ENCODE results near the gene CCDC89.
A peak's percentile ranks its signal among the peaks of the same experiment; 100 is the strongest.

CCDC89 gene

DNA sequence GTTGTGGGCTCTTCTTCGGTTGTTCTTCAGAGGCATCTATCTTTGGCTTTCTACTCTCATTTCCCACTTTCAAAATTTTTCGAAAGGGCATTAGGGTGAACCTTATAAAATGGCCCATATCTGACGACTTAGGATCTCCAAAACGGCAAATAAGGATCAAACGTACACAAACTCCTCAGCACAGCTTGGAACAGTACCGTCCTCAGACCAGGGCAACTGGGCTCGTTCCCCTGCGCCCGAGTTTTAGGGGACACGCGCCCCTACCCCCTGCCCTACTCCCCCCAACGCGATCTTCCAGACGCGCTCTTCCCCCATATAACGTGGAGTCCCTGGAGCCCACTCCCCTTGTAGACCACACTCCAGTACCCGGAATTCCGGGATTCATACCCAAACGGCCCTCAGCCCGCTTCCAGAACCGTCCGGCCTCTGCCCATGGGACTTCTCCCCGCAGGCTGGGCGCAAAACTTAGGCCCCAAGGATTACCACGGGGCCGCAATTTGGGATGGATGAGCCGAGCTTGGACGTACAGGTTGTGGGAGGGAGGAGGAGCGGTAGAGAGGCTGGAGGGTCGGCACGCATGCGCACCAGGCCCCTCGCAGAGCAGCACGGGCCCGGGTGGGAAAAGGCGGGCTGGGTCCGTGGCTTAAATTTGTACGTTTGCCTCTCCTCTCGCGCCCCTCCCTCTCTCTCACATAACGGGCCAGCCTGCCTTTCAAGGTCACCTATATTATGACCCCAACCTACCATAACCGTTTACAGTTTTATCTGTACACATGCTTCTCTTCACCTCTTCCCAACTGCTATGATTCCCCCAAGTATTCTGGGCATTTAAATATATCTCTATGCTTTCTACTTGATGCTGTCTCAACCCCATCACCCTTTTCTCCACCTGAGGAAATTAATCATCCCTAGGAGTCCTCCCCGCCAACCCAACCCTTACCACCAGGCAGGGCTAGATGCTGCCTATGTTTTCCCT, 3.4 kb downstream of the CCDC89 start (continued):
- peak; percentile 33; the same call in 1 of the 2 replicates for TF ChIP-seq ZNF76 (tag by site-specific recombination; IDR thresholded peaks at IDR 0.05; ENCODE audit: borderline replicate concordance, low read depth)
- no peak for TF ChIP-seq ZNF121 (tag by site-specific recombination; IDR thresholded peaks at IDR 0.05)
- TF ChIP-seq ZNF600 (tag by site-specific recombination; IDR thresholded peaks at IDR 0.05): 0 out of 2 replicates have a peak, but pooled peaks have one; percentile 11
- TF ChIP-seq HOXC10 (CRISPR knock-in tag; IDR thresholded peaks at IDR 0.05): no peak
- TF ChIP-seq, protein P1, sequence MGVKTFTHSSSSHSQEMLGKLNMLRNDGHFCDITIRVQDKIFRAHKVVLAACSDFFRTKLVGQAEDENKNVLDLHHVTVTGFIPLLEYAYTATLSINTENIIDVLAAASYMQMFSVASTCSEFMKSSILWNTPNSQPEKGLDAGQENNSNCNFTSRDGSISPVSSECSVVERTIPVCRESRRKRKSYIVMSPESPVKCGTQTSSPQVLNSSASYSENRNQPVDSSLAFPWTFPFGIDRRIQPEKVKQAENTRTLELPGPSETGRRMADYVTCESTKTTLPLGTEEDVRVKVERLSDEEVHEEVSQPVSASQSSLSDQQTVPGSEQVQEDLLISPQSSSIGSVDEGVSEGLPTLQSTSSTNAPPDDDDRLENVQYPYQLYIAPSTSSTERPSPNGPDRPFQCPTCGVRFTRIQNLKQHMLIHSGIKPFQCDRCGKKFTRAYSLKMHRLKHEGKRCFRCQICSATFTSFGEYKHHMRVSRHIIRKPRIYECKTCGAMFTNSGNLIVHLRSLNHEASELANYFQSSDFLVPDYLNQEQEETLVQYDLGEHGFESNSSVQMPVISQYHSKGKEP (tag by site-specific recombination; IDR thresholded peaks at IDR 0.05): no peak
- no peak for TF ChIP-seq ZNF529 (tag by site-specific recombination; IDR thresholded peaks at IDR 0.05; ENCODE audit: insufficient replicate concordance)
- peak; percentile 66 for TF ChIP-seq SCRT2 (tag by site-specific recombination; IDR thresholded peaks at IDR 0.05)
- TF ChIP-seq YY1 (tag by site-specific recombination; IDR thresholded peaks at IDR 0.05): no peak
- no peak for TF ChIP-seq ZNF664 (tag by site-specific recombination; IDR thresholded peaks at IDR 0.05)
- no peak for TF ChIP-seq ZNF37A (tag by site-specific recombination; IDR thresholded peaks at IDR 0.05)
- no peak for TF ChIP-seq ZNF311 (tag by site-specific recombination; IDR thresholded peaks at IDR 0.05; ENCODE audit: borderline replicate concordance)
- TF ChIP-seq ZNF624 (tag by site-specific recombination; IDR thresholded peaks at IDR 0.05): no peak
- no peak for TF ChIP-seq OSR2 (tag by site-specific recombination; IDR thresholded peaks at IDR 0.05)
- peak; percentile 76 for TF ChIP-seq ZNF341 (tag by site-specific recombination; IDR thresholded peaks at IDR 0.05; ENCODE audit: low read depth)
- no peak for TF ChIP-seq ZNF654 (tag by site-specific recombination; IDR thresholded peaks at IDR 0.05; ENCODE audit: low read depth)
- TF ChIP-seq ZFP3 (tag by site-specific recombination; IDR thresholded peaks at IDR 0.05; ENCODE audit: low read depth): no peak
- TF ChIP-seq GLI2 (tag by site-specific recombination; IDR thresholded peaks at IDR 0.05; ENCODE audit: borderline replicate concordance, low read depth): no peak
- TF ChIP-seq ZNF549 (tag by site-specific recombination; IDR thresholded peaks at IDR 0.05): no peak
- TF ChIP-seq YY2 (tag by site-specific recombination; IDR thresholded peaks at IDR 0.05): no peak
- TF ChIP-seq ZIC2 (tag by site-specific recombination; IDR thresholded peaks at IDR 0.05): no peak
- no peak for TF ChIP-seq KLF9 (tag by site-specific recombination; IDR thresholded peaks at IDR 0.05; ENCODE audit: low read depth)
- no peak for TF ChIP-seq ZNF701 (tag by site-specific recombination; IDR thresholded peaks at IDR 0.05)
- no peak for TF ChIP-seq ZNF433 (tag by site-specific recombination; IDR thresholded peaks at IDR 0.05; ENCODE audit: low read depth)
- no peak for TF ChIP-seq GLI4 (tag by site-specific recombination; IDR thresholded peaks at IDR 0.05)
- TF ChIP-seq KLF10 (tag by site-specific recombination; IDR thresholded peaks at IDR 0.05): no peak
- TF ChIP-seq ZNF501 (tag by site-specific recombination; IDR thresholded peaks at IDR 0.05): no peak
- TF ChIP-seq, protein P2, sequence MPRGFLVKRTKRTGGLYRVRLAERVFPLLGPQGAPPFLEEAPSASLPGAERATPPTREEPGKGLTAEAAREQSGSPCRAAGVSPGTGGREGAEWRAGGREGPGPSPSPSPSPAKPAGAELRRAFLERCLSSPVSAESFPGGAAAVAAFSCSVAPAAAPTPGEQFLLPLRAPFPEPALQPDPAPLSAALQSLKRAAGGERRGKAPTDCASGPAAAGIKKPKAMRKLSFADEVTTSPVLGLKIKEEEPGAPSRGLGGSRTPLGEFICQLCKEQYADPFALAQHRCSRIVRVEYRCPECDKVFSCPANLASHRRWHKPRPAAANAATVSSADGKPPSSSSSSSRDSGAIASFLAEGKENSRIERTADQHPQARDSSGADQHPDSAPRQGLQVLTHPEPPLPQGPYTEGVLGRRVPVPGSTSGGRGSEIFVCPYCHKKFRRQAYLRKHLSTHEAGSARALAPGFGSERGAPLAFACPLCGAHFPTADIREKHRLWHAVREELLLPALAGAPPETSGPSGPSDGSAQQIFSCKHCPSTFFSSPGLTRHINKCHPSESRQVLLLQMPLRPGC (tag by site-specific recombination; IDR thresholded peaks at IDR 0.05): no peak
- TF ChIP-seq KLF16 (tag by site-specific recombination; IDR thresholded peaks at IDR 0.05): no peak
- no peak for TF ChIP-seq SETDB1 (IDR thresholded peaks at IDR 0.05; ENCODE audit: insufficient read length, low read length)
- 0 out of 2 replicates have a peak, but pooled peaks have one; percentile 10 for TF ChIP-seq ZFHX2 (tag by site-specific recombination; conservative IDR thresholded peaks at IDR 0.05)
- TF ChIP-seq GLIS2 (tag by site-specific recombination; IDR thresholded peaks at IDR 0.05): 0 out of 2 replicates have a peak, but pooled peaks have one; percentile 14
